Anterior cingulate cortex (tissue), 58 donors: ENCODE results near the gene C1orf198.

Source experiments
- DNase-seq, 58 donors: peaks; one replicate each; lab custom pipeline; 2025; lab: John Stamatoyannopoulos, UW

C1orf198 gene

GRCh38 chr1:230792691-230793462, 75.4 kb downstream of the C1orf198 start:
- no peak for DNase-seq

GRCh38 chr1:230791986-230792564, 76.2 kb downstream of the C1orf198 start:
- no peak for DNase-seq

GRCh38 chr1:230790026-230790425, 78.3 kb downstream of the C1orf198 start:
- no peak for DNase-seq

- no peak for DNase-seq
These were observed 79.6 kb downstream of the C1orf198 start for GRCh38 chr1:230788561-230789275.

- no peak for DNase-seq
These were observed 80.8 kb downstream of the C1orf198 start for GRCh38 chr1:230787471-230787870.
